HG02642 (cell line): ENCODE results near the gene PLPP3.
A peak's percentile ranks its signal among the peaks of the same experiment; 100 is the strongest.

ENCODE experiments used
- ATAC-seq: cut with Tn5 transposase; IDR thresholded peaks from one replicate; pipeline ENCODE4 v1.9.1; 2021; ENCODE audit warnings: mild to moderate bottlenecking; ENCODE audit not compliant: unreplicated experiment, poor library complexity

Gene PLPP3

DNA sequence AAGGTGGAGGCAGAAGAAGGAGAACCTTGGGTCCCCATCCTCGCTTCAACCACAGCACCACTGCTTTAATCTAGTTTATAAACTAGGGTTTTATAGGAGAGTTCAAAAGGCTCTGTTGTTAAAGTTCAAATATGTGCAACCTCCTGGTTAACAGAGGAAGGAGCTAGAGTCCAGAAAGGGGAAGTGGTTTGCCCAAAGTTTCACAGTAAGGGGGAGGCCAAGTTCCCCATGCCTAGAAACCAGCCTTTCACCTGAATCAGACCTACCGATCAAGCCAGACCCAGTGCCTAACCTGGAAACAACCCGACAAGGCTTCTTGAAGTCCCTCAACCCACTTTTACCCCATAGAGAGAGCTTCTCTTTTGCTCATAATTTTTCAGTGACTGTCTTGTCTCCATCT lies 106.5 kb downstream of the PLPP3 start:
- ATAC-seq: peak; percentile 82

GRCh38 chr1:56469640-56470371 lies 109.6 kb downstream of the PLPP3 start:
- ATAC-seq: no peak

DNA sequence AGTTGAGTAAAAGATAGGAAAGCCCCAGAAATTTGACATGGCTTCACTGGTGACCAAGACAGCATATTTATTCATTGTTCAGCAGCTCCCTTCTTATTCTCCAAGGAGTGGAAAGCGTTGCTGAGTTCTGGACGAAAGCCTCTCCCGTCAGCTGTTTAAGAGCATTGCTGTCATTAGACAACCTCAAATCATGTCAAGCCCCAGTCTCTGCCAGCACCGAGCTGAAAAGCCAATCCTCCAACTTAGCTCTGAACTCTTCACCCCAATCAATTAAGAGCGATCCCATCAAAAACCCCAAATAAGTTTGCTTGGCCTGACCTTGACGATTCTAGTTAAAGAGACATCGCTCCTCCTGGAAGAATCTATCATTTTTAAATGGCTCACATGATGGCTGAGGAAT lies 110.8 kb downstream of the PLPP3 start:
- ATAC-seq: no peak

- no peak for ATAC-seq
Measured at GRCh38 chr1:56466538-56466937, 112.8 kb downstream of the PLPP3 start.

DNA sequence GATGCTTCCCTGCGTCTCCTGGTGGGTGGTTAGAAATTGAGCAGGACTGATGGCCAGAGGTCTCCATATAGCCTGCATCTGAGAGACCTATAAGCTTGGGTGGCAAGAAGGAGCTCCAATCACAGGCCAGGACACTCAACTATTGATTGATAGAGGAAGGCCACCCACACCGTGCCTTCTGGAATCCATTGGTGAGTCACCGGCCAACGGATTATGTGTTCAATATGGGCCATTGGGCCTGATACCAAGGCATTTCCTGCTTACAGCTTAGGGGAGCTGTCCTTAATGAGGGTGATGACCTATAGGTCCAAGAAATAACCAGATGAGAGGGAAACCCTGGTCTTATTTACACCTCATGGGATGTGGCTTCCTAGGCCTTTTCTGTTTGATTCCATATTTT lies 115.1 kb downstream of the PLPP3 start:
- no peak for ATAC-seq

DNA sequence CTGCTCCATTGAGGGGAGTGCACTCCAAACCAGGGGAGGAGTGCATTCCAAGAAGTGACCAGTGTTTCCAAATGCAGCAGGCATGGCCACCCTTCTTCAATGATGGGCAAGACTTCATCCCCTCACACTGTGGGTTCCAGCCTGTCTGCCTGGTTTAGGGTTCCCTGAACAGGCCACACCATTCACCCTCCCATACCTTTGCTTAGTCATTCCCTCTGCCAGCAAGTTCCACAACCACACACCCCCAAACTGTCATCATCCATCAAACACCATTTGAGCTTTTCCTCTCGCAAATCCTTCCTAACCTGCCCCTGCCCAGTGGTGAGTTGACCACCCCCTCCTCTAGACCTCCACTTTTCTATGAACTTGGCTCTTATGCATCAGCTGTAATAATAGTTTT lies 116.0 kb downstream of the PLPP3 start:
- no peak for ATAC-seq

DNA sequence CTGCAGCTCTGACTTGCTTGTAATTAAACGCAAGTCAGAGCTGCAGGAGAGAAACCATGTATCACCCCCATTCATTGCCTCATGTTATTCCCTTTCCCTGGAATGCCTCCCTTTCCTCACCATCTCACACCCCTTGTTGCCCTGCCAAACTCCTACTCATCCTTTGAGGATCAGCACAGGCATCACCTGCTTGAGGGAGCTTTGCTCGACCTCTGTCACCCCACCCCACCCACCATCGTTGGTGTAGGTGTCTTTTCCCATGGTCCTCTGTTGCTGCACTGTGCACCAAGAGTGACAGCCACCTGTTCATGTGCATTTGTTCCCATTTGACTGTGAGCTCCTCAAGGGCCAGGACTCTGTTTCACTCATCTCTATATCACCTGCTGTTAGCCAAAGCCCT lies 117.2 kb downstream of the PLPP3 start:
- ATAC-seq: no peak

- ATAC-seq: no peak
Measured at GRCh38 chr1:56461158-56462127, 117.9 kb downstream of the PLPP3 start.

DNA sequence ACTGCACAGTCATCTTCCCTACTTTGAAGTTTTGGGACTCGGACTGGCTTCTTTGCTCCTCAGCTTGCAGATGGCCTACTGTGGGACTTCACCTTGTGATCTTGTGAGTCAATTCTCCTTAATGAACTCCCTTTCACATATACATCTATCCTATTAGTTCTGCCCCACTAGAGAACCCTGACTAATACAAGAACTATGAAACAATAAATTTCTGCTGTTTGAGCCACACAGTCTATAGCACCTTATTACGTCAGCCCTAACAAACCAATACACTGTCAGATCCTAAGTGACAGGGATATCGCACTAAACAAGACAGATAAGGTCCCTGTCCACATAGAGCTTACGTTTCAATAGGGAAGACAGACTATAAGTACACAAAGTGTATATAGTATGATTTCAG lies 120.1 kb downstream of the PLPP3 start:
- no peak for ATAC-seq

- no peak for ATAC-seq
Measured at GRCh38 chr1:56457756-56458375, 121.5 kb downstream of the PLPP3 start.

DNA sequence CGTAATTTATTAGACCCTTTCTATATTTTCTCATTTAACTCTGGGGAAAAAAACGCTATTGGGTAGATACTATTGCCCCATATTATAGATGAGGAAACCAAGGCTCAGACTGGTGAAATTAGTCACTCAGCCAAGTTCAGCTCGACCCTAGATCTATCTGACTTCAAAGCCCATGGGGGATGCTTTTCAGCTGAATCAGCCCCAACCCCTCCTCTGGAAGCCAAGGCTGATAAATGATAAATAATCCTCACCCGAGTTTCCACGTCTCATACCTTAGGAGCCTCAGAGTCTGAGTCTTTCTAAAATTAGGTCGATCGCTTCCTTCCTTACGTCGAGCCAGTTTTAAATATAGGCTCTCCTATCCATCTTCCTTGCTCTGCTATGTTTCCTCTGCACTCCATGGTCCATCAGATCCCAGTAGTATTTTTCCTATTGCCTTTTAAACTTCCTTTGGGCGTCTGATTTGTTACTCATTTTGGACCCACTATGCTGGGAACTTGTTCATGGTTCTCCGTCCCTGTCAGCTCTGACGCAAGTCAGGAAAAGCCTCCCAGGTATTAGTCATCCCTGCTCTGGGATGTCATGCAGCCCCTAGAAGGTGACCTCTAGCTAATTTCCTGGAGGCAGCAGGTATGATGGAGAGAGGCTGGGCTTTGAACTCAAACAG lies 122.8 kb downstream of the PLPP3 start:
- ATAC-seq: no peak

- ATAC-seq: no peak
Measured at GRCh38 chr1:56453417-56454078, 125.8 kb downstream of the PLPP3 start.

DNA sequence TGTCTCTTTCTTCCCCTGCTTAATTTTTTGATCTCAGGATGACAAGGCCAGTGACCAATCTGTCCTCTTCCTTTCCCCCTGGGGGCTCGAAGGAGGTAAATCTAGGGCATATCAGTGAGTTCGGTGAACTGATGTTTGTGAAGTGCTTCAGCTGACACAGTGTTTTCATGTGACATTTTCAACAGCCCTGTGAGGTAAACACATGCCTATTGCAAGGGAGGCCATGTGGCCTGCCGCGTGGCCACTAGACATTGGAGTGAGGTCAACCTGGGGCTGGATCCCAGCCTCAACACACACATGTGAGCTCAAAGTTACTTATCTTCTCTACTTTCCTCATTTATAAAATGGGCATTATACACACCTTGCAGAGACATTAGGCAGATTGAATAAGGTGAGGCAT lies 126.3 kb downstream of the PLPP3 start:
- no peak for ATAC-seq

DNA sequence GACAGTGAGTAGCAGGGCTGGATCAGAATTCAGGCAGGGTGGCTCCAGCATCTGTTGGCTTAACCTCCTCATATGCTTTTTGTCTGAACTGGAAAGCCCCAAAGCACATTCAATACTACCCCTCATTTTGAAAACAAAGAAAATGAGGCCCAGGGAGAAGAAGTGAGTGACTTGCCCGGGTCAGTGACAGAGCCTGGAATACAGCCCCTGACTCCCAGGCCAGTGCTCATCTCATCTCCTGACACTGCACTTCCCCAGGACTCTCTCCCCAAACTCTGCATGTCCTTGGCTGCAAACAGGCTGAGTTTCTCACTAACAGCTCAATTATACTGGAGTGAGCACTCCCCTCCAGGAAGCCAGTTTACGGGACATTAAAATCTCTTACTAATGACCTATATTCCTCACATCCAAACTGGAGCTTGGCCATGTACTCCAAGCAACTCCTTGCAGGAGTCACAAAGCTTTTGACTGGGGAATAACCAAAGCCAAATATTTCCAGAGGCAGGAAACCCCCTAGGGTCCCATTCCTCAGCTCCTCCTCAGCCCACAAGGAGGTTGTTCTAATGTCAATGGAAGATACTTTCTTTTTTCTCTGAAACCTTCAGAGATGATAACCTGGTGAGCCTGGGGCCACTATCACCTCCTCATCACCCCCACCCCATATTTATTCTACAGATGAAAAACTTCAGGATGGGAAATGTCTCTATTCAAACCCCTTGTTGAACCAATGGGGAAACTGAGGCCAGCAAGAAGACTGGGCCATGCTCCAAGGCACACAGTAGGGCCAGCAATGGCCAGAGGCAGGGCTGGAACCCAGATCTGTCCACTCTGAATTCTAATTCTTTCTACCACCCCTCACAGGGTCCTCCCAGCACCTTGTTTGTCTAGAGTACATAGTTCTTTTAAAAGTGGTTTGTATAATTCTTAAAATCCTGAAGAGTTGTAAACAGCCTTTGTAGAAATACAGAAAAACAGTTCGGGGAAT lies 127.0 kb downstream of the PLPP3 start:
- no peak for ATAC-seq

- ATAC-seq: no peak
Measured at GRCh38 chr1:56451491-56451890, 127.9 kb downstream of the PLPP3 start.

DNA sequence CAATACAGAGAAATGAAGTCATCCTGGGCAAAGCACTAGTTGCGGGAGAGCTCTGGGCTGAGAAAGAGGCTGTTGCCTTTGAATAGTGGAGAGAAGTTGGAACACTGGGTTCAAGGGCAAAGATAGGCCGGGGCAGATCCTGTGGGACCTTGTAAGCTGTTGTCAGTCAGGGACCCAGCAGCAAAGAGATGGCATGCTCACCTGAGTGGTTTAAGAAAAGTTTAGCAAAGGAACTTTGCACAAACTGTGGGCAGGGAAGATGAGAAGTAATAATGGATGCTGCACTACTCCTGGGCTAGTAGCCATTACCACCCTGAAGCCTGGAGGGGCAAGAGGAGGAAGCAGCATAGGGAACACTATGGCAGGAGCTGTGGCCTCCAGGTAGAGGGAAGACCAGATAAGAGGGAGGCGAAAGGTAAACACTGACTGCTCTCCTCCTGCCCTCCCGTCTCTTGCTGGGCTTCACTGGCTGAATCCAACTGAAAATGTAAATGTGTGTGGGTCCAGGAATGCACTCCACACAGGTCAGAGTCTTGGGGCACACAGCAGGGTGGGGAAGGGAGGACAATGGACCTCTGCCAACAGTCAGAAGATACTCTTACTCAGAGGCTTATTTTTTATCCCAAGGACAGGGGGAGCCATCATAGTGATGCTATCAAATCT lies 129.2 kb downstream of the PLPP3 start:
- no peak for ATAC-seq

DNA sequence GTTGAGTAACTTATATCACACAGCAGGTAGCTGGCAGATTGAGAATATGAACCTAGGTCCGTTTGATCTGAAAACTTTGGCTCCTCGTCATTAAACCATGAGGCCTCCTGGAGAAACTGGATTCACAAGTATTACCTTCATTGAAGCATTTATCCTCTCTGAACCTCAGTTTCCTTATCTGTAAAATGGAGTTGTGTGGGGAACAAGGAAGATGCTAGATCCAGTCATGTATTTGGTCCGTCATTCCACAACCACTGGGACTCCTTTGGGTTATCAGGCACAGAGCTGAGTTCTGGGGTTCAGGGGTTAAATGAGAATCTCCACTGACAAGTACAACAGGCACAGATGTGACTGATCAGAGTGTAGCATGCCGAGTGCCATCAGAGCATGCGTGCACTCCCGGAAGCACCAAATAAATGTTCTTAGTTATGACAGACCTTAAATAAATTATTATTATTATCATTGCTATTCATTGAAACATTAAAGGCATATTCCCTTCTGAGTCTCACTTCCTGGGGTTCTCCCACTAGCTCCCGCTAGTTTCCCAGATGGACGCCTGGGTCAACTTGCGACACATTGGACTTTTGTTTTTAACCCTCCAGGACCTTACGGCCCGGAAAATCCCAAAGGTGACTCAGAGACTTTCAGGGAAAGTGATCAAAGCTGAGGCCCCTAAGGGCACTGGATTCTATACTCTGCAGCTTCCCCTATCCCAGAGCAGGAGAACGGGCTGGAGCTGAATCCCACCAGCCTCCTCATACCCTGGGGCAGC lies 130.6 kb downstream of the PLPP3 start:
- no peak for ATAC-seq

- no peak for ATAC-seq
Measured at GRCh38 chr1:56447823-56448222, 131.5 kb downstream of the PLPP3 start.
